Astrocyte of the spinal cord (primary cell): Measurements from ENCODE around the gene NAB2.

Experiments used
- DNase-seq: peaks from one replicate; pipeline ENCODE4 v3.0.0; 2011; ENCODE audit warnings: low read depth, low spot score
- H3K4me3 ChIP-seq: 2 replicates; pipeline ENCODE4 v1.5.1; 2011; ENCODE audit warnings: low read depth, mild to moderate bottlenecking, low read length, moderate library complexity
- in situ Hi-C: cut with HindIII; loops from 2 replicates; pipeline ENCODE4 v1.10.0; 2017; ENCODE audit warnings: low sequenced_read_pairs
- TF ChIP-seq, protein P1 (sequence below): IDR thresholded peaks from 2 replicates; pipeline ENCODE4 v1.5.1; 2012; ENCODE audit warnings: low read depth, mild to moderate bottlenecking, low read length, inconsistent platforms

NAB2 gene

DNA sequence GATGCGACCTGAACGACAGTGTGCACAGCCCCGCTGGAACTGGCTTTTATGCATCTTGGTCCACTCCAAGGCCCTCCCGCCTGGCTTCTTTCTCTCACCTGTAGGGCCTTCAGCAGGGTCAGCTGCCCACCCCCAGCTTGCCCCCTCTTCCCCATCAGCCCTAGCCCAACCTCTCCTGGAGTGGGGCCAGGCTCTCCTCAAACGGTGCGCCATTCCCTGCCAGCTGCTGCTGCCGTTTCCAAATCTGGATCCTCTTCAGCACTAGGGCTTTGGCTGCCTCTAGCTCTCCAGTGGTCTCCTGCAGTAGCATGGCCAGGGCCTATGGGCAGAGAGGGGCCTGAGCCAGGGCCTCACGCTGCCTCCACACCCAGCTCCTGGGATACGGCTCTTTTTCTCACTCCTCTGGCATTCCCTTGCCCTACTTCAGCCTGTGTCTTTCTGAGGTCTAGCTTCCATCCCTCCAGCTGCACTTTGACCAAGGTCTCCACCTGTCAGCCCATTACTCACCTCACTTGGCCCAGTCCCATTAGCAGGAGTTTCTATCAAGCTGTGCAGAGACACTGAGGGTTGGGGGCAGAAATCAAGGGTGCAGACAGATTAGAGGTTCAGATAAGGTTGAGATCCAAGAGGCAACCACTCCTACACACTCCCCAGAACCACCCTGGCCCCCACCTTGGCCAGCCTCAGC lies 17.3 kb downstream of the NAB2 start:
- DNase-seq, result no peak
- in situ Hi-C loops, result no loop called here
- no peak overlapping the region for H3K4me3 ChIP-seq
- TF ChIP-seq, protein P1, sequence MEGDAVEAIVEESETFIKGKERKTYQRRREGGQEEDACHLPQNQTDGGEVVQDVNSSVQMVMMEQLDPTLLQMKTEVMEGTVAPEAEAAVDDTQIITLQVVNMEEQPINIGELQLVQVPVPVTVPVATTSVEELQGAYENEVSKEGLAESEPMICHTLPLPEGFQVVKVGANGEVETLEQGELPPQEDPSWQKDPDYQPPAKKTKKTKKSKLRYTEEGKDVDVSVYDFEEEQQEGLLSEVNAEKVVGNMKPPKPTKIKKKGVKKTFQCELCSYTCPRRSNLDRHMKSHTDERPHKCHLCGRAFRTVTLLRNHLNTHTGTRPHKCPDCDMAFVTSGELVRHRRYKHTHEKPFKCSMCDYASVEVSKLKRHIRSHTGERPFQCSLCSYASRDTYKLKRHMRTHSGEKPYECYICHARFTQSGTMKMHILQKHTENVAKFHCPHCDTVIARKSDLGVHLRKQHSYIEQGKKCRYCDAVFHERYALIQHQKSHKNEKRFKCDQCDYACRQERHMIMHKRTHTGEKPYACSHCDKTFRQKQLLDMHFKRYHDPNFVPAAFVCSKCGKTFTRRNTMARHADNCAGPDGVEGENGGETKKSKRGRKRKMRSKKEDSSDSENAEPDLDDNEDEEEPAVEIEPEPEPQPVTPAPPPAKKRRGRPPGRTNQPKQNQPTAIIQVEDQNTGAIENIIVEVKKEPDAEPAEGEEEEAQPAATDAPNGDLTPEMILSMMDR, result no peak

DNA sequence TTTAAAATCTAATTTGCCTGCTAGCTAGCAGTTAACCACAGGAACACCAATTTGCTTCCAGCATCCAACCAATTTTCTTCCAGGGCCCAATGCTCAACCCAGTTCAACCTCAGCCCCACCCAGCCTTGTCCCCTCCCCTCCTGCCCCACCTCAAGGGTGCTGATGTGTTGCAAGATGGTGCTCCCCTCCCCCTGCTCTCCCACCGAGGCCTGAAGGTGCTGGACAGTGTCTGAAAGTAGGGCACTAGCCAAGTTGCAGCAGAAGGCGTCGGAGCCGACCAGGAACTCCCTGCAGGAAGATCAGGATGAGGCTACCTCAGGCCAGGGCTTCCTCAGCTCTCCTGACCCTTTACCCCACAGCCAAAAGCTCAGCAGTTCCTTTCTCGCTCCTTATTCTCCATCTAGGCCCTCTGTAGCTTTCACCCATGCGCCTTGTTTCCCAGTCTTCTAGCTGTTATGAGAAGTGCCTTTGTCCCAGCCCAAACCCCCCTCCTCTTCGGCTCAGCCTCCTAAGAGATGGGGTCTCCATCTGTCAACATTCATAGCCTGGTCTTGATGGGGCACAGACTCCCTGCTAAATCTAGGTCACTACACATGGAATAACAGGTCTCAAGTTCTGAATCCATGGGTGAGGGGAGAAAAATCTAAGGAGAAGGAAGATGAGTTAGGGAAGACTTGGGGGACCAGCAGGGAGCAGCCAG lies 18.7 kb downstream of the NAB2 start:
- no peak overlapping the region for H3K4me3 ChIP-seq
- DNase-seq, result no peak
- in situ Hi-C loops, result no loop called here
- TF ChIP-seq, protein P1, result no peak

DNA sequence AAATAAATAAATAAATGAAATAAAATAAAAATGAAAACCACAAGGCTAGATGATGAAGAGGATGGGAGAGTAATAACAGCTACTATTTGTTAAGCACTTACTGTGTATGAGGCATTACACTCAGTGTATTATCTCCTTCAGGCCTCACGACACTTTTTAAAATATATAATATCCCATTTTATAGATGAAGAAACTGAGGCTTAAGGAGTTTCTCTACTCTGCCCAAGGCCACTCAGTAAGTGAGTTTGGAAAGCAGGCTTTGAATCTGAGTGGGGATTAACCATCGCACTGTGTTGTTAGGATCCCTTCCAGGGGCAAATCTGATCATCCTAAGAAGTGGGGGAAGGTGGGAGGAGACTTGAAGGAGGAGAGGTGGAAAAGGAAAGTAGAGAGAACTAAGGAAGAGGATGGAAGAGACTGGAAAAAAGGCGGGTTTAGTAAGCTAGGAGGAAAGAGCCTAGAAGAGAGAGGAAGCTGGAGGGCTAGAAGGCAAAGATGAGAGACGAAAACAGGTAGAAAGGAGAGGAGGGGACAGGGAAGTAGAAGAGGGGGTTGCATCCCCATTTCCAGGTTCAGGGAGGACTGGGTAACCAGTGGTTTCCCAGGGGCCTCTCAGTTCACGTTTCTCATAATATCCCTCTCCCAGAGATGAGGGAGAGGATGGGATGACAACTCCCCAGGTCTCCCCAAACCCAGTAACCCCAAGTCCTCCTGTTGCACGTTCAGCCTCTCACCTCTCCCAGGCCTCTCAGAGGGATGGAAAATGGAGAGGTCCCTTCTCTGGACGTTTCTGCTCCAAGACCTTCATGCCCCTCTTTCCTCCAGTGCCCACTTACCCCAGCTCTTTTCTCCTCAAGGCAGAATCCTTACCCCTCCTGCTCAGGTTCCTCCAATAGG lies 20.5 kb downstream of the NAB2 start:
- TF ChIP-seq, protein P1, result no peak
- DNase-seq, result no peak
- H3K4me3 ChIP-seq, result peak overlapping the region; percentile 69
- in situ Hi-C loops, result no loop called here

DNA sequence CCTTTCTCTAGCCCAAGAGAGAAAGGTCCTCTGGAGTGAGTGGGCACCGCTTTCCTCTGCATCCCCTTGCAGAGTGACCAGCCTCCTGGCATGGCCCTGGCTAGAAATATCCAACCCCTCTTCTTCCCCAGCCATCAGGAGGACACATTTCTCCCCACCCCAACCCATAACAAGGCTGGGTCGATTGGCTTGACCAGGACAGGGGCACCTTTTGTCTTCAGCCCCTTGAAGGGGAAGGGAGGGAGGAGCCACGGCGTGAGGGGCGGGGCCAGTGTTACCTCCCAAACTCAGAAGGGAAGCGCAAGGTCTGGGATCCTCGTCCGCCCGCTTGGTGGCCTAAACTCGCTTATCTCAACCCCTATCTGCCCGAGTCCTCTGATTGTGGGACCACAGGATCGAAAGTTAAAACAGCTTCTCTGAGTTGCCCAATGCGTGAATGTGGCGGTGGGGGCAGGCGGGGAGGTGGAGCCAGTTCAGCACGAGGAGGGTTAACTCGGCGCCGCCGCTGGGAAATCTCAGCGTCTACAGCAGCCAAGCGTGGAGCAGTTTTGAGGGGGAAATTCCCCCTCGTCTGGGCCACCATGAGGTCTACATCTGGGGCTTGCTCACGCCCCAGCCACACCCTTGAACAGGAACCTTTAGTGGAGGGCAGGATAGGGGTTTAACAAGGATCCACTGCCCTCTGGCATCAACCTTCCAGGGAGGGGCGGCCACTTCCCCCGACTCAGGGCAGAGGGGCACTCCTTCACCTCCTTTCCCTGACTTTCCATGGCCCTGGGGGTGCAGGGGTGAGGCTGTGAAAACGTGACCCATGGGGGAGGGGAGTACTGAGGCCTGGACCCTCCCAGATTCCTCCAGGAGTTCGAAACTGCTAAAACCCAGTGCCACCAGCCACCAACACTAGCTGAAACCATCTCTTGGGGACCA lies 21.5 kb downstream of the NAB2 start:
- H3K4me3 ChIP-seq, result peak overlapping the region; percentile 69

DNA sequence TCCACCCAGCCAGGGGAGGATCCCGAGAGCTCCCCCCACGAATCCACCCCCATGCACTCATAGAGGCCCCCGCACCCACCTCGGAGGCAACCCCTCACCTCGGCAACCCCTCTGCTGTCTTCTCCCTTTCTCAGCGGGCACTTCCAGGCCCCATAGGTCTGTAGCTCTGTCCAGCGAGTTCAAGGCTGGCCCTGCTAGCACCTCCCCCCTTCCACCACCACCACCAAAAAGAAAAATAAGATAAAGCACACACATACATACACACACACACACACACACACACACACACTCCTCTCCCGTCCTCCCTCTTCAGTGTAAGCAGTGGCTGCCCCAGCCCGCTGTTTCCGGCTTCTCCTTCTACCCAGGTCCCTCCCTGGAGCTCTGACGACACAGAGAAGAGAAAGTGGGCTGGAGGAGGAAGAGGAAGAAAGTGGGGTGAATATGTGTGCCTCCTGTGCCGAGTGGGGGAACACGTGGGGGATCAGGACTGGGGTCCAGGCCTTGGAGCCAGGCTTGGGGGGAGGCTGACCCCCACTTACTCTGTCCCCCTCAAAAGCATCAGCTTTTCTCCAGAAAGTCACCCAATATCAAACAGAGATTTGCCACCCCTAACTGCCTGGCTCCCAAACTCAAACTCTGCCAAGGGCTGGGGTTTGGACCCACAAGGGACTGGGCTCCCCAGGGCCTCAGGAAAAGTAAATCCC lies 22.3 kb downstream of the NAB2 start, which contains the start of gene STAT6:
STAT6 (minus strand) TSS at position 332 of the 704 bp plus-strand sequence. CDS start 3,084 bp downstream, outside the sequence.
- DNase-seq, result peak; percentile 84
- peak within 1 kb of the TSS; percentile 69 for H3K4me3 ChIP-seq
- in situ Hi-C loops, result no loop called here
- TF ChIP-seq, protein P1, result no peak

More for the DNA sequence above, 21.5 kb downstream of the NAB2 start:
- DNase-seq, result no peak
- in situ Hi-C loops, result no loop called here
- TF ChIP-seq, protein P1, result no peak
